ENCODE data around the gene TP53RK.

DNA sequence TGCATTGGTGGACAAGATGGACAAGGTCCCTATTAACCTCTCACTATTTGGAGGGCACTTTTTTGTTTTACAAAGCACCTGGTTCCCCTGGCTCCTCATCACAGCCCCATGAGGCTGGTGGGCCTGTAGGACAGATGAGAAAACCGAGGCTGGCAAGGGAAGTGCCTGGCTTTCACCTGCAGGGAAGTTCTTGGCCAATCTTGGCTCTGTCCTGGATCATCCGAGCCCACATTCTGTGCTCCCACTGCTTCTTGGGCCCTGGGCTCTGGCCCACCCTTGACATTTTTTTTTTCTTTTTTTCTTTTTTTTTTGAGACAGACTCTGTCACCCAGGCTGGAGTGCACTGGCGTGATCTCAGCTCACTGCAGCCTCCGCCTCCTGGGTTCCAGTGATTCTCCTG, 52.7 kb downstream of the TP53RK start:
- TF ChIP-seq, protein P1, sequence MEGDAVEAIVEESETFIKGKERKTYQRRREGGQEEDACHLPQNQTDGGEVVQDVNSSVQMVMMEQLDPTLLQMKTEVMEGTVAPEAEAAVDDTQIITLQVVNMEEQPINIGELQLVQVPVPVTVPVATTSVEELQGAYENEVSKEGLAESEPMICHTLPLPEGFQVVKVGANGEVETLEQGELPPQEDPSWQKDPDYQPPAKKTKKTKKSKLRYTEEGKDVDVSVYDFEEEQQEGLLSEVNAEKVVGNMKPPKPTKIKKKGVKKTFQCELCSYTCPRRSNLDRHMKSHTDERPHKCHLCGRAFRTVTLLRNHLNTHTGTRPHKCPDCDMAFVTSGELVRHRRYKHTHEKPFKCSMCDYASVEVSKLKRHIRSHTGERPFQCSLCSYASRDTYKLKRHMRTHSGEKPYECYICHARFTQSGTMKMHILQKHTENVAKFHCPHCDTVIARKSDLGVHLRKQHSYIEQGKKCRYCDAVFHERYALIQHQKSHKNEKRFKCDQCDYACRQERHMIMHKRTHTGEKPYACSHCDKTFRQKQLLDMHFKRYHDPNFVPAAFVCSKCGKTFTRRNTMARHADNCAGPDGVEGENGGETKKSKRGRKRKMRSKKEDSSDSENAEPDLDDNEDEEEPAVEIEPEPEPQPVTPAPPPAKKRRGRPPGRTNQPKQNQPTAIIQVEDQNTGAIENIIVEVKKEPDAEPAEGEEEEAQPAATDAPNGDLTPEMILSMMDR (IDR thresholded peaks at IDR 0.05; ENCODE audit: low read depth, low read length) = no peak
- no peak for TF ChIP-seq POLR2A (IDR thresholded peaks at IDR 0.05; ENCODE audit: extremely low read depth, insufficient read length)
